IPS DF 19.7 (cell line): ENCODE data around the gene DIP2C.
"Not testable (repeated sequence)": the region's sequence is repeated elsewhere in the genome, so short reads cannot be mapped to it uniquely, and the experiment has no call there.

Source experiments
- DNase-seq: peaks from one replicate; pipeline ENCODE4 v3.0.0-alpha.2; 2013; ENCODE audit warnings: low read depth, low spot score

DIP2C gene

DNA sequence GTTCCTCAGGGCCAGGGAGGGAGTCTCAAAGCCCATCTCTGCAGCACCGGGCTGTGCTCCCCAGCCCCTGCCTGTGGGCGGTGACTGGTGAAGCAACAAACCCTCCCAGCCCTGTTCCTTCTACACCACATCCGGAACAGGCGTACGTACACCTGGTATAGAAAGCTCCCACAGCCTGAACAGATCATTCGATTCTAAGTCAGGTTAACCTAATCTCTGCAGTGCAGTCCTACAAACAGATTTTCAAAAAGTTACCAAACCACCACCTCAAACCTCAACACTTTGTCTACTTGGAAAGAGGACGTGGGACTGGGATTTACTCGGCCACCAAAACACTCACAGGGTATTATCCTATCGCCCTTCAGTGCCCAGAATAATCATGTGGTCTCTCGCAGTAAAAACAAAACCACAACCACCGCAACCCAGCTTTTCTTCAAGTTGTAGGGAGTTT, 238.4 kb downstream of the DIP2C start:
- DNase-seq, result no peak

DNA sequence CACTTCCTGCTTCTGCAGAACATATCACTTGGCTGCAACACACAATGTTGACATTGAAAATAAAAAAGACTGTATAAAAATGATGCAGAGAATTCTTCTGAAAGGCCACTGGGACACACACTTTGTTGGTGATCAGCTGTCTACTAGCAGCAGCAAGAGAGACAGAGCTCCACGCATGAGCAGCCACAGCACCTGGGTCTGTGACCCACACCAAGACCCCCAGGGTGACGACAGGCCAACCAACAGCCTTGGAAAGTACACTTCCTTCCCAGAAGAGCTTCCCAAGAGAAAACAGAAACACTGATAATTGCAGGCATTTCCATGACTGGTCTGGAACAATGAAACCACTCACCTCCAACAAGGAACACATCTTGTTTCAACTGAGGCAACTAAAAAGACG, 239.0 kb downstream of the DIP2C start:
- DNase-seq, result no peak

GRCh38 chr10:449331-449730, 240.1 kb downstream of the DIP2C start:
- not testable (repeated sequence) for DNase-seq

- DNase-seq, result no peak
Measured at GRCh38 chr10:443459-443858, 246.0 kb downstream of the DIP2C start.

- DNase-seq, result no peak
Measured at GRCh38 chr10:442209-442608, 247.3 kb downstream of the DIP2C start.

DNA sequence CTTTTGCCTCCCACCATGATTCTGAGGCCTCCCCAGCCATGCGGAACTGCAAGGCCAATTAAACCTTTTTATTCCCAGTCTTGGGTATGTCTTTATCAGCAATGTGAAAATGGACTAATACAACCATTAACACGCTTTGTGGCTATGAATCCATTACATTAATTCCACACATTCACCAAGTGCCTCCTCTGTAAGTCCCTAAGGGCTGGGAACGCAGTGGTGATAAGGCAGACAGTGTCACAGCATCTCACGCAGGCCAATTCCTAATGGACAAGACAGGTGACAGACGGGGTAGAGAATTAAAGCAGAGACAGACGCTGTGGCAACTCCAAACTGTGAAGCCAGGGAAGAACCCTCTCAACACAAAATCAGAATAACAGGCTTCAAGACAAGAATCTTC, 247.8 kb downstream of the DIP2C start:
- DNase-seq, result no peak

DNA sequence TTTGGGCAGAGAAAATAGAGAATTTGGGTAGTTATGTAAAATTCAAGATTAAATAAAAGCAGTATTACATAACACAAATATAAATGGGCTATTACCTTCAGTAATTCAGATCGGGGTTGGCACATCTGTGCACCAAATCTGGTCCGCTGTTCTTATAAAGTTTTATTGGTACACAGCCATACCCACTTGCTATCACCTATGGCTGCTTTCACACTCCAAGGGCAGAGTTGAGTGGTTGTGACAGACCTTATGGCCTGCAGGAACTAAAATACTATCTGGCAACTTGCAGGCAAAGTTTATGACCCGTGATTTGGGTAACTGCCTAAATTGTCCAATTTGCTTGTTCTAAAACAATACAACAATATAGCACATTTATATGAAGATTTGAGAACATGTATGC, 249.3 kb downstream of the DIP2C start:
- DNase-seq, result no peak

DNA sequence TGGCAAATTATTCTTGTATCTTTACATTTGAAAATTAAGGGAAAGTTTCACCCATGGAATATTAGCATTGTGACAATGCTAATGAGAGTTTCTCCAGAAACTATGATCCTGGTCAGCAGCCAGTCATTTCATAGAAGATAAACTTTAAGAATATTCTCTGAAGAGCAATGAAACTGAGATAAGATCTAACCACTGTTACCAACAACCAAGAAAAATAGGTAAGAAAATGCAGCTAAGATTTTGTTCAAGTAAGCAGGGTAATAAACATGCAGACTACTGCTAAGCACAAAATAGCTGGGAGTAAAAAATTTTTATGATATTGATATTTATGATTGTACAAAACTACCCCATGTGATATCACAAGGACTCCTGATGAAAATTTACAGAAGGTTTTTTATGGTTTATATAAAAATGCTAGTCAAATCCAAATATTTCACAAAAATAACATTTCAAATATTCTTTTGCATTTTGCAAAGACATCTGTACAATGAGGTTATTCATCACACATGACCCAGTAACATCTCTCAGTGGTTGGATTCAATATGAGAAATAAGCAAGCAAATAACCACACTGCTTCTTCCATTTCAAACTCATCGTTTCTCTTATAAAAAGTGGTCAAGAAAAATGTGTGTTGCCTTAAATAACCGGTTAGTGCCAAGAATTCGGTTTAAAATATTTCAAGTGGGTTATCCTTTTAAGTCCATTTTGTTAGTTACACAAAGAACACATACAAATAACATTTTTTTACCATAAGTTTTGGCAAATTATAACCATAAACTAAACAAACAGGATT, 251.6 kb downstream of the DIP2C start:
- DNase-seq, result no peak

DNA sequence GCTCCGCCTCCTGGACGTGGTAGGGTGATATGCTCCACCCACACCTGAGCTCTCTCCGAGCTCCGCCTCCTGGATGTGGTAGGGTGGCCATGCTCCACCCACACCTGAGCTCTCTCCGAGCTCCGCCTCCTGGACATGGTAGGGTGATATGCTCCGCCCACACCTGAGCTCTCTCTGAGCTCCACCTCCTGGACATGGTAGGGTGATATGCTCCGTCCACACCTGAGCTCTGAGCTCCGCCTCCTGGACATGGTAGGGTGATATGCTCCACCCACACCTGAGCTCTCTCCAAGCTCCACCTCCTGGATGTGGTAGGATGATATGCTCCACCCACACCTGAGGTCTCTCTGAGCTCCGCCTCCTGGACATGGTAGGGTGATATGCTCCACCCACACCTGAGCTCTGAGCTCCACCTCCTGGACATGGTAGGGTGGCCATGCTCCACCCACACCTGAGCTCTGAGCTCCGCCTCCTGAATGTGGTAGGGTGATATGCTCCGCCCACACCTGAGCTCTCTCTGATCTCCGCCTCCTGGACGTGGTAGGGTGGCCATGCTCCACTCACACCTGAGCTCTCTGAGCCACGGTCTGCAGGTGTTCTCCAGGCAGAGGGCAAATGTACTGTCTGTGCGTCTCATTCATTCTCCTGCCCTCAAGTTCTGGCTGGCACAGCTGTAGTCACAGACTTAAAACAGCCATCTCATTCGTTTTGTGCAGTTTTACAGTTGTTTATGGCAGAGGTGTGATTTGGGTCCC, 252.4 kb downstream of the DIP2C start:
- DNase-seq, result no peak

GRCh38 chr10:436013-436697, 253.3 kb downstream of the DIP2C start:
- no peak for DNase-seq

GRCh38 chr10:435397-435796, 254.1 kb downstream of the DIP2C start:
- no peak for DNase-seq

- no peak for DNase-seq
Measured at GRCh38 chr10:429696-430095, 259.8 kb downstream of the DIP2C start.

- DNase-seq, result no peak
Measured at GRCh38 chr10:427761-428519, 261.5 kb downstream of the DIP2C start.

- DNase-seq, result not testable (repeated sequence)
Measured at GRCh38 chr10:425365-425764, 264.1 kb downstream of the DIP2C start.

GRCh38 chr10:424724-425123, 264.7 kb downstream of the DIP2C start:
- not testable (repeated sequence) for DNase-seq

DNA sequence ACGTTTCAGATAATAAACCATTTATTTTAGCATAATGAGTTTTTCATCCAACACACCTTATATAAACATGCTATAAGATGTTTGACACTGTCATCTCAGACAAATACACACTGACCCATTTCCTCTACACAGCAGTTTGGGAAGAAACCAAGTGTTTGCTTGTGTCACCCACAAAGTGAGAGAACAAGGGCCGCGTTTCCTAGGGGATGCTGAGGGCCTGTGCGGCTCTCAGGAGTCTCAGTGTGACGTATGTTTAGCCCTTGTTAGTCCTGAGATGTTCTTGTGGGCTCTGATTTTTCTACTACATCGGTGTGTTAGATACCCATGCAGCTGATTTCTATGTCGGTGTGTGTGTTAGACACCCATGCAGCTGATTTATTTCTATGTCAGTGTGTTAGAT, 266.3 kb downstream of the DIP2C start:
- no peak for DNase-seq

- DNase-seq, result no peak
Measured at GRCh38 chr10:422675-423074, 266.8 kb downstream of the DIP2C start.

DNA sequence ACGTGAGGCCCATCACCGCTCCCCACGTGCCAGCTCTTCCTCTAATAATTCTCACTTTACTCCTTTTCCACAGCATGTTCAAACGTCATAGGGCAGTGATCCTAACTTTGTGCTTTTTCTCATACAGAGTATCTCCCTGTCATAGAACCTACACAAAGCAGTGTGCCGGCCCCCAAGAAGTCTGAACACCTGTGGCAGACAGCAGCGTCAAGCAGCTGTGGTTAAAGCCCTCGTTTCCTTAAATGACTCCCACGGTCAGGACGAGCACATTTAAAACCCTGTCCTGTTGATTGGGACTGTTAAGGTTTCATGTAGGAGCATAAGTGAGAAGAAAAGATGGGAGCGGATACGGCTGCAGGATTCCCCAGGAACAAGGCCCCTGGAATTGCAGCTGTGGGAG, 267.2 kb downstream of the DIP2C start:
- DNase-seq, result no peak

DNA sequence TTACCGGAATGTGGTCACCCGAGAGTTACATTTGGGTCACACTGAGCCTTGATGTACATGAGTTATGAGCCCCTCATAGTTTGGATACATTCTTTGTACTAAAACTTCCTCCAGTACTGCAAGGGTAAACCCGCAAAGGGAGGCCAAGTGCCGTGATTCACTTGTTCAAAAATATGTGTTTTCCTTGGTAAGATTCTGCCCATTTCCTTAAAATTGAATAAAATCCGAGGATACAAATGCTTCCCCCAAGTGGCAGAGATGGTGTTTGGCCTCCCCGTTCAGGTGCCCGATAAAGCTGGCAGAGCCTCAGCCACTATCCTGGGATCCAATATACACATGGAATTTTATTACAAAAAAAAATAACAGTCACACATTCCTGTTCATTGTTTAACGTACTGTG, 268.3 kb downstream of the DIP2C start:
- DNase-seq, result no peak

DNA sequence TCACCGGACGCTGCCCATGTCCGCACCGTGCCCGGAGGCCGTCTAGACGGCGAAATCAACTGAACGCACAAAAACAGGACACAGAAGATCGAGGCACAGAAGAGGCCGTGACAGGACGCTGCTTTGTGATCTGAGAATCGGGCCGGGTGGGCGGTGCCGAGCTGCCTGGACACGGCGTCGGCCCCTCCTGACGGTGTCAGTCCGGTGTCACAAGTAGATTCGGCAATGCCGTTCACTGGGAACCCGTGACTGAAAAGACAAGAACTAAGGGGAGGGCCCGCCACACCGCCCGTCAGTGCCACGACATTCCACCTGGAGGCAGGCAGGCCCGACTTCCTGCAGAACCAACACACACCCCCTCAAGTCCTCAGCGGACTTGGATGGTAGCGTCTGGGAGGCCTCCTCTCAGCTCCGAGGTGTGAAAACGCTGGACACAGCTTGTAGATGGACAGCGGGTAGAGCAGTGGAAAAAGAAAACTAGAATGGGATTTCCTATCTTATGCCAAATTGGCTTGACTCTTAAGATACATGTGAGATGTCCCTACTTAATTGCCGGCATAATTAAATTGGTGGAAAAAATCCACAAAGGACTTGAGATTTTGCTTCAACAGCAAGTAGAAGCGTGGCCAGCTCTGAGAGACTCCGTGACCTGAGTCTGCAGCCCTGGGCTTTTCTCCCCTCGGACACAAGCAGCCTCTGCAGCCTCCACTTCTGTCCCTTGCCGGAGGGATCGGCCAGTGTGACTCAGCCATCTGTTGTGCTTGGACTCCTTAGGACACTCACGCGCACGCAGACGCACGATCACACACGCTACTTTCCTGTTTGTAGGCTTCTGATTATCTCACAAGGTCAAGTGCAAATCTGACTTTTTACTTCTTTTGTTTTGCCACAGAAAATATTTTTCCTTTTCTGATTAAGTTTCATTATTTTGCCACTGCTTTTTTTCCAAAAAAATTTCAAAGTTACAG, 269.0 kb downstream of the DIP2C start:
- no peak for DNase-seq

- no peak for DNase-seq
Measured at GRCh38 chr10:418894-419293, 270.6 kb downstream of the DIP2C start.
